Measurements from ENCODE around the gene MAP4K4.
A peak's percentile ranks its signal among the peaks of the same experiment; 100 is the strongest.

MAP4K4 gene

DNA sequence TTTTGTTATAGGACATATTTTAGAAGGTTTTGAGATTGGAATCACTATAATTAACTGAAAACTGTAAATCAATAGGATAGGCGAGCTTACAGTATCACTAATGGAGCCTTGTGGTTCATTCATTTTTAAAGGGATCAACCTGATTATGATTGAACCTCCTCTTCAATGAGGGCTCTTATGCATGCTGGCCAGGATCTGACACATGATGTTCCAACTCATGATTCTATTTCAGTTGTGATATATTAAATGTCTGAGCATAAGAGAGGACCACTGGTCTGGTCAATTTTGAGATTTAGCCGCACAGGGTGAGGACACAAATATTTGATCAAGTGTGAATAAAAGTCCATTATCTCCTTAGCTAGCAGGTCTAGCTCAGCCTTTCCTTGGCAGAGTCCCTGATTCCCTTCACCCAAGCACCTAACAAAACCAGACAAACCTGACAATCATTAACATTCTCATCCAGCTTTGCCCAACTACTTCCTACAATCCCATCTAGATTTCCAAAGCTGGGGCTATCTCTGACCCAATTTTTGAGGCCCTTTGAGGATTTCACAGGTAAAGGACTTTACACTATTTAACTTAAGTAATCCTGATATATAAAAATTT is 6.9 kb upstream of the MAP4K4 start:
- no peak overlapping the region for H3K4me3 ChIP-seq (ENCODE audit: control insufficient read depth, low read depth, low read length)
- TF ChIP-seq CTCF (conservative IDR thresholded peaks at IDR 0.05; ENCODE audit: control insufficient read depth, insufficient read depth, low read depth, low read length) = no peak
- no peak for DNase-seq (ENCODE audit: low read depth)

DNA sequence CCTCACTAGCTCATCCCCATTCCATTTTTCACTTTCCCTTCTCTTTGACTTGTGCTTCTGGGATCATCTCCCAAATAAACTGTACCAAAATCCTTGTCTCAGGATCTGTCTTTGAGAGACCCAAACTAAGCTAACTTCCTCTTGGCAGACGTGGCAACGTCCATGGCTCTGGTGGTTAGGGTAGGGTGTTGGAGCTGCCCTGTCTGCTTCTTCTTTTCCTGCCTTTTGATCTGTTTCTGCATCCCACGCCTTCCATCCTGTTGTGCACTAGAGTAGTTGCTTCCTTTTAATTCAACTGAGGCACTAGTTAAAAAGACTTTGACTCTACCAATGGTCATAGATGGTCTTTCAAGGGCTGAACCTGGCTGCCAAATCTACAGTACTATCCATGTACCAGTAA is 5.5 kb upstream of the MAP4K4 start:
- no peak for TF ChIP-seq CTCF (conservative IDR thresholded peaks at IDR 0.05; ENCODE audit: control insufficient read depth, insufficient read depth, low read depth, low read length)
- no peak overlapping the region for H3K4me3 ChIP-seq (ENCODE audit: control insufficient read depth, low read depth, low read length)
- no peak for DNase-seq (ENCODE audit: low read depth)

DNA sequence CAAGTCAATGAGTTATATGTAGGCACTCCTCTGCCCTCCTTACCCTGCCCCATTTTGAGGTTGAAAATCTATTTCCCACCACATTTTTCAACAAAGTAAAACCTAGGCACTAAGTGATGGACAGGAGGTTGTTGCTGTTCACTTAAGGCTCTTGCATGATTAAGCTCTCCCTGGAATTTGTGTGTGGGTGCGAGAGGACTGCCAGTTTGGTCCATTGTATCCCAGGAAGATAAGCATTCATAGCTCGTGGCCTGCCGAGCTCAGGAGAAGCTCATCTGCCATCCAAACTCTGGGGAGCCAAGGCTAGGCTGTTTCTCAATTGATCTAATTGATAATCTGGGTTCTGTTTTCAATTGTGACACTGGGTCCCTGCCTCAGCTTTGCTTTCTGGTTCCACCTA is 4.7 kb upstream of the MAP4K4 start:
- no peak for TF ChIP-seq CTCF (conservative IDR thresholded peaks at IDR 0.05; ENCODE audit: control insufficient read depth, insufficient read depth, low read depth, low read length)
- H3K4me3 ChIP-seq (ENCODE audit: control insufficient read depth, low read depth, low read length) = no peak overlapping the region
- DNase-seq (ENCODE audit: low read depth) = no peak

DNA sequence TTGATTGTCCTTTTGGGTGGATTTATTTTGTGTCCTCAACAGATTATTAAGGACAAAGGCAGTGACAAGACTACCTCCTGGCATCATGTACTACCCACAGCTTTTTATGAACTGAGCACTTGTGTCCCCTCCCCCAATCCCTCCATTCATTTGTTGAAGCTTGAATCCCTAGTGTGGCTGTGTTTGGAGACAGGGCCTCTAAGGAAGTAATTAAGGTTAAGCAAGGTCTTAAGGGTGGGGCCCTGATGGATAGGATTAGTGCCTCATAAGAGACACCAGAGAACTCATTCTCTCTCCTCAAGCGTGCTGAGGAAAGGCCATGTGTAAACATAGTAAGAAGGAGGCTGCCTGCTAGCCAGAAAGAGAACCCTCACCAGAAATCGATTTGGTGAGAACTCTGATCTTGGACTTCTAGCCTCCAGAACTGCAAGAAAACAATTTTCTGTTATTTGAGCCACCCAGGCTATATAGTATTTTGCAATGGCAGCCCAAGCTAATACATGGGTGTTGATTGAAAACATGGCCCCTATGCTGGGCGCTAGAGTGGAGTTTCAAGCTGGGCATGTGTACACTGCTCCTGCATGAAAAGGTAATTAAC is 3.4 kb upstream of the MAP4K4 start:
- no peak for DNase-seq (ENCODE audit: low read depth)
- no peak overlapping the region for H3K4me3 ChIP-seq (ENCODE audit: control insufficient read depth, low read depth, low read length)
- TF ChIP-seq CTCF (conservative IDR thresholded peaks at IDR 0.05; ENCODE audit: control insufficient read depth, insufficient read depth, low read depth, low read length) = no peak

- DNase-seq (ENCODE audit: low read depth) = no peak
- TF ChIP-seq CTCF (conservative IDR thresholded peaks at IDR 0.05; ENCODE audit: control insufficient read depth, insufficient read depth, low read depth, low read length) = no peak
- peak overlapping the region; percentile 59 for H3K4me3 ChIP-seq (ENCODE audit: control insufficient read depth, low read depth, low read length)
Observed at GRCh38 chr2:101696272-101697123, 1.0 kb upstream of the MAP4K4 start.

DNA sequence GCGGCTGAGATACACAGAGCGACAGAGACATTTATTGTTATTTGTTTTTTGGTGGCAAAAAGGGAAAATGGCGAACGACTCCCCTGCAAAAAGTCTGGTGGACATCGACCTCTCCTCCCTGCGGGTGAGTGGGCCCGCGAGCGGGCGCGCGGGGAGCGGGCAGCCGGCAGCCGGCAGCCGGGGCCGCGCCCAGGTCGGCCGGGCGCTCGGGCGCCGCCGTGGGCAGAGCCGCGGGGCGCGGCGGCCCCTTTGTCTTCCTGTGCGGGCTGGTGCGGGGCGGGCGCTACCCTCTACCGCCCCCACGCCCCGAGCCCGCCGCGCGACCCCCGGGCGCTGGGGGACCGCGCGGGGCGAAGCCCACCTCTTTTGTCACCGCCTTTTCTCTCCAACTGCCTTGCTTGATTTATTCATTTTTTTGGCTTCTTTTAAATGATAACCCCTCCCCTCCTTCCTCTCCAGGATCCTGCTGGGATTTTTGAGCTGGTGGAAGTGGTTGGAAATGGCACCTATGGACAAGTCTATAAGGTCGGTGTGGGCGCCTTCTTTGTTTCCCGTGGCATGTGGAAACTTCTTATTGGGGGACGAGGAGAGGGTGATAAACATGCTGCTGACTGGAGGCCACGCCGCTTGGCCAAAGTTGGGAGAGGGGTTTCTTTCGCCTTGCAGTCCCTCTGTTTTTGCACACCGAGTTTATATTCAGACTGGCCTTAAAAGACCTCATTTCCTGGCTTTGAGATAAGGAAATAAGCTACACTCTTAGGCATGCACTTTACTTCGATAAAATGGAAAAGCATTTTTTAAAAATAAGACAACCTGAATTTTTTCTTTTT is 722 bp downstream of the MAP4K4 start:
- peak; percentile 15 for DNase-seq (ENCODE audit: low read depth)

More for the DNA sequence above, 722 bp downstream of the MAP4K4 start:
- TF ChIP-seq CTCF (conservative IDR thresholded peaks at IDR 0.05; ENCODE audit: control insufficient read depth, insufficient read depth, low read depth, low read length) = no peak
- H3K4me3 ChIP-seq (ENCODE audit: control insufficient read depth, low read depth, low read length) = peak overlapping the region; percentile 99

All from fibroblast of mammary gland (primary cell).